Measurements from ENCODE around the gene CDKN2C. TPM values are rescaled to one million over a fixed set of nuclear protein-coding genes. Genes with fewer than 3 reads are reported as not detected.
"Not testable (repeated sequence)": the region's sequence is repeated elsewhere in the genome, so short reads cannot be mapped to it uniquely, and the experiment has no call there.

The CDKN2C gene
- total RNA-seq, 2 experiments from 2014 or later = 53.1 to 56.1 TPM

GRCh38 chr1:50989694-50990093 lies 19.6 kb downstream of the CDKN2C start:
- POLR2A ChIA-PET = no interaction called here
- H3K4me1 Mint-ChIP-seq = no peaks in the 10 kb centered on the region
- H3K9me3 Mint-ChIP-seq = no peaks in the 10 kb centered on the region
- H3K27me3 Mint-ChIP-seq = peaks cover 11% of the 10 kb centered on the region
- no peak overlapping the region for H3K27ac Mint-ChIP-seq
- no peak for DNase-seq
- H3K36me3 Mint-ChIP-seq (ENCODE audit: low read depth) = no peaks in the 10 kb centered on the region
- no peak overlapping the region for H3K4me3 Mint-ChIP-seq
- CTCF ChIA-PET = no interaction called here

GRCh38 chr1:50992532-50993318 lies 22.7 kb downstream of the CDKN2C start:
- no peak for DNase-seq
- CTCF ChIA-PET = no interaction called here
- peaks cover 11% of the 10 kb centered on the region for H3K27me3 Mint-ChIP-seq
- H3K36me3 Mint-ChIP-seq (ENCODE audit: low read depth) = no peaks in the 10 kb centered on the region
- no peaks in the 10 kb centered on the region for H3K4me1 Mint-ChIP-seq
- POLR2A ChIA-PET = no interaction called here
- H3K4me3 Mint-ChIP-seq = no peak overlapping the region
- H3K27ac Mint-ChIP-seq = no peak overlapping the region
- H3K9me3 Mint-ChIP-seq = no peaks in the 10 kb centered on the region

GRCh38 chr1:50993645-50994044 lies 23.6 kb downstream of the CDKN2C start:
- Mint-ChIP-seq H3K27me3 (peaks cover 11% of the 10 kb centered on the region), H3K27ac (no peak overlapping the region), H3K36me3 (ENCODE audit: low read depth) (no peaks in the 10 kb centered on the region), H3K9me3 (no peaks in the 10 kb centered on the region), H3K4me1 (no peaks in the 10 kb centered on the region), H3K4me3 (no peak overlapping the region)
- ChIA-PET CTCF (no interaction called here), POLR2A (no interaction called here)
- no peak for DNase-seq

GRCh38 chr1:50994997-50995396 lies 25.0 kb downstream of the CDKN2C start:
- Mint-ChIP-seq H3K36me3 (ENCODE audit: low read depth) (no peaks in the 10 kb centered on the region), H3K27ac (no peak overlapping the region), H3K9me3 (no peaks in the 10 kb centered on the region), H3K4me3 (no peak overlapping the region), H3K4me1 (no peaks in the 10 kb centered on the region), H3K27me3 (peaks cover 11% of the 10 kb centered on the region)
- ChIA-PET CTCF (interaction anchor here (0.6 to 1.0 kb wide), 2 partner anchors 65 to 120 kb away, joined by 3 to 4 read pairs; no protein-coding TSS in a partner anchor), POLR2A (no interaction called here)
- no peak for DNase-seq

- ChIA-PET CTCF (interaction anchor here (0.6 to 1.0 kb wide), 3 partner anchors 66 to 223 kb away, joined by 3 to 4 read pairs (median 4); no protein-coding TSS in a partner anchor), POLR2A (no interaction called here)
- DNase-seq = no peak
- Mint-ChIP-seq H3K27ac (no peak overlapping the region), H3K36me3 (ENCODE audit: low read depth) (no peaks in the 10 kb centered on the region), H3K27me3 (peaks cover 13% of the 10 kb centered on the region), H3K9me3 (no peaks in the 10 kb centered on the region), H3K4me1 (no peaks in the 10 kb centered on the region), H3K4me3 (no peak overlapping the region)
Measured at GRCh38 chr1:50995651-50996050, 25.6 kb downstream of the CDKN2C start.

GRCh38 chr1:50996083-50996482 lies 26.0 kb downstream of the CDKN2C start:
- no peaks in the 10 kb centered on the region for H3K36me3 Mint-ChIP-seq (ENCODE audit: low read depth)
- no peaks in the 10 kb centered on the region for H3K4me1 Mint-ChIP-seq
- no peaks in the 10 kb centered on the region for H3K9me3 Mint-ChIP-seq
- H3K27ac Mint-ChIP-seq = no peak overlapping the region
- DNase-seq = no peak
- CTCF ChIA-PET = interaction anchor here (0.6 to 1.0 kb wide), 2 partner anchors 67 to 223 kb away, joined by 3 to 4 read pairs; no protein-coding TSS in a partner anchor
- POLR2A ChIA-PET = no interaction called here
- no peak overlapping the region for H3K4me3 Mint-ChIP-seq
- peaks cover 13% of the 10 kb centered on the region for H3K27me3 Mint-ChIP-seq

- peaks cover 18% of the 10 kb centered on the region for H3K27me3 Mint-ChIP-seq
- H3K9me3 Mint-ChIP-seq; H3K4me3 Mint-ChIP-seq; POLR2A ChIA-PET; DNase-seq; CTCF ChIA-PET; H3K36me3 Mint-ChIP-seq (ENCODE audit: low read depth); H3K4me1 Mint-ChIP-seq; H3K27ac Mint-ChIP-seq: not testable (repeated sequence)
Measured at GRCh38 chr1:50999375-50999774, 29.3 kb downstream of the CDKN2C start.

GRCh38 chr1:51000160-51000559 lies 30.1 kb downstream of the CDKN2C start:
- Mint-ChIP-seq H3K4me1 (no peaks in the 10 kb centered on the region), H3K9me3 (no peaks in the 10 kb centered on the region), H3K27me3 (peaks cover 18% of the 10 kb centered on the region), H3K27ac (no peak overlapping the region), H3K4me3 (no peak overlapping the region), H3K36me3 (ENCODE audit: low read depth) (no peaks in the 10 kb centered on the region)
- ChIA-PET CTCF (no interaction called here), POLR2A (no interaction called here)
- DNase-seq = no peak

GRCh38 chr1:51000651-51001050 lies 30.6 kb downstream of the CDKN2C start:
- Mint-ChIP-seq H3K4me3 (no peak overlapping the region), H3K27me3 (peaks cover 17% of the 10 kb centered on the region), H3K4me1 (no peaks in the 10 kb centered on the region), H3K27ac (no peak overlapping the region), H3K36me3 (ENCODE audit: low read depth) (no peaks in the 10 kb centered on the region), H3K9me3 (no peaks in the 10 kb centered on the region)
- no peak for DNase-seq
- ChIA-PET POLR2A (no interaction called here), CTCF (no interaction called here)

- Mint-ChIP-seq H3K27ac (no peak overlapping the region), H3K9me3 (no peaks in the 10 kb centered on the region), H3K4me1 (no peaks in the 10 kb centered on the region), H3K36me3 (ENCODE audit: low read depth) (no peaks in the 10 kb centered on the region), H3K4me3 (no peak overlapping the region), H3K27me3 (peaks cover 15% of the 10 kb centered on the region)
- POLR2A ChIA-PET = no interaction called here
- CTCF ChIA-PET = no interaction called here
- DNase-seq = no peak
Measured at GRCh38 chr1:51002516-51002915, 32.5 kb downstream of the CDKN2C start.

- CTCF ChIA-PET; H3K36me3 Mint-ChIP-seq (ENCODE audit: low read depth); POLR2A ChIA-PET; H3K9me3 Mint-ChIP-seq; H3K4me3 Mint-ChIP-seq; H3K4me1 Mint-ChIP-seq; DNase-seq; H3K27ac Mint-ChIP-seq: not testable (repeated sequence)
- H3K27me3 Mint-ChIP-seq = peaks cover 22% of the 10 kb centered on the region
Measured at GRCh38 chr1:51005549-51005948, 35.5 kb downstream of the CDKN2C start.

GRCh38 chr1:51009381-51009780 lies 39.3 kb downstream of the CDKN2C start:
- Mint-ChIP-seq H3K9me3 (peaks cover 1% of the 10 kb centered on the region), H3K27ac (no peak overlapping the region), H3K36me3 (ENCODE audit: low read depth) (no peaks in the 10 kb centered on the region), H3K4me3 (no peak overlapping the region), H3K4me1 (no peaks in the 10 kb centered on the region), H3K27me3 (peaks cover 18% of the 10 kb centered on the region)
- no peak for DNase-seq
- ChIA-PET POLR2A (no interaction called here), CTCF (no interaction called here)

GRCh38 chr1:51014878-51015277 lies 44.8 kb downstream of the CDKN2C start:
- POLR2A ChIA-PET = no interaction called here
- DNase-seq = no peak

GRCh38 chr1:51019811-51020210 lies 49.8 kb downstream of the CDKN2C start:
- H3K4me1 Mint-ChIP-seq = no peaks in the 10 kb centered on the region
- H3K27me3 Mint-ChIP-seq = peaks cover 6% of the 10 kb centered on the region
- no peak for DNase-seq
- H3K9me3 Mint-ChIP-seq = no peaks in the 10 kb centered on the region
- H3K27ac Mint-ChIP-seq = no peak overlapping the region
- H3K4me3 Mint-ChIP-seq = no peak overlapping the region
- ChIA-PET CTCF (no interaction called here), POLR2A (no interaction called here)
- H3K36me3 Mint-ChIP-seq (ENCODE audit: low read depth) = no peaks in the 10 kb centered on the region

More at GRCh38 chr1:51014878-51015277, 44.8 kb downstream of the CDKN2C start:
- Mint-ChIP-seq H3K9me3 (peaks cover 1% of the 10 kb centered on the region), H3K27me3 (peaks cover 5% of the 10 kb centered on the region), H3K27ac (no peak overlapping the region), H3K36me3 (ENCODE audit: low read depth) (no peaks in the 10 kb centered on the region), H3K4me1 (no peaks in the 10 kb centered on the region), H3K4me3 (no peak overlapping the region)
- CTCF ChIA-PET = no interaction called here
